ENCODE results near the gene YPEL3.
A peak's percentile ranks its signal among the peaks of the same experiment; 100 is the strongest.
"Not testable (repeated sequence)": the region's sequence is repeated elsewhere in the genome, so short reads cannot be mapped to it uniquely, and the experiment has no call there.

The YPEL3 gene

DNA sequence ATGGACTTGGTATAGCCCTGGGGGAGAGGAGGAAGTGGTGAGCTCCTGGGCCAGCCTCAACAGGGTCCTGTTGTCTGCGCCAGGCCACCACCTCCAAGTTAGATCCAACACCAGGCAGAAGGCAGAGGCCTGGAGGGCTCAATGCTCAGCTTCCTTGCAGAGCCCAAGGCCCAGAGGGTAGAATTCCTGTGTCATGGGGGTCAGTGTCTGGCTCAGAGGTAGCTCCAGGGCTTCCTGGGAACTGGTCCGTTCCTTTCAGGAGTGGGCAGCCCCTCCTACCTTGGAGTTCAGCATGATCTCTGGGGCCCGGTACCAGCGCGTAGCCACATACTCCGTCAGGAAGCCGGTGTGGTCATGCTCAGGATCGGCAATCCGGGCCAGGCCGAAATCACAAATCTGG is 21.8 kb upstream of the YPEL3 start:
- no peak for DNase-seq (ENCODE audit: low spot score)

- no peak for DNase-seq (ENCODE audit: low spot score)
Measured at GRCh38 chr16:30116291-30117207, 20.5 kb upstream of the YPEL3 start.

DNA sequence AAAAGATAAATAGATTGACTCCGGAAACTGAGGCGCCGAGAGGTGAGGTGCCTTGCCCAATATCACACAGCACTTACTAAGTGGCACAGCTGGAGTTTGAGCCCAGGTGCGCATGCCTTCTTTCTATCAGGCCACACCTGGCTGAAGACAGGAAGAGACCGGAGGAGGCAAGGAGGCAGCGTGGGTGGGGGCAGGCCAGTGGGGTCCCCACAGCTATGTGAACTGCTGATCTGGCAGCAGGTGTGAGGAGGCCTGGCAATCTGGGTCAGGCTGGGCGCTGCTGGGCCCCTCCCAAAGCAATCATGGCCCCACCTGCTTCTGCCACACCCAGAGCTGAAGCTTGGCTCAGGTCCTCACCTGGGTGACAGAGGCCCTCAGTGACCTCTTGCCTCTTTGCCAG is 19.2 kb upstream of the YPEL3 start:
- no peak for DNase-seq (ENCODE audit: low spot score)

DNA sequence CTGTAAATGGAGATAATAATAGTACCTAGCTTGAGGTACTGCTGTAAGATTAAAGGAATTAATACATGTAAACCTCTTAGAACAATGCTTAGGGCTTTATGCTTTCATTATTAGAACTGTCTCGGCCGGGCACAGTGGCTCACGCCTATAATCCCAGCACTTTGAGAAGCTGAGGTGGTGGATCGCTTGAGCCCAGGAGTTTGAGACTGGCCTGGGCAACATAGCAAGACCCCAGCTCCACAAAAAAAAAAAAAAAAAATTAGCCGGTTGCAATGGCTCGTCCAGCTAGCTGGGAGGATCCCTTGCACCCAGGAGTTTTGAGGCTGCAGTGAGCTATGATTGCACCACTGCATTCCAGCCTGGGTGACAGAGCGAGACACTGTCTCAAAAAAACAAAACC is 18.8 kb upstream of the YPEL3 start:
- DNase-seq (ENCODE audit: low spot score) = not testable (repeated sequence)

- no peak for DNase-seq (ENCODE audit: low spot score)
Measured at GRCh38 chr16:30114411-30114810, 18.4 kb upstream of the YPEL3 start.

- no peak for DNase-seq (ENCODE audit: low spot score)
Measured at GRCh38 chr16:30113711-30114333, 17.8 kb upstream of the YPEL3 start.

DNA sequence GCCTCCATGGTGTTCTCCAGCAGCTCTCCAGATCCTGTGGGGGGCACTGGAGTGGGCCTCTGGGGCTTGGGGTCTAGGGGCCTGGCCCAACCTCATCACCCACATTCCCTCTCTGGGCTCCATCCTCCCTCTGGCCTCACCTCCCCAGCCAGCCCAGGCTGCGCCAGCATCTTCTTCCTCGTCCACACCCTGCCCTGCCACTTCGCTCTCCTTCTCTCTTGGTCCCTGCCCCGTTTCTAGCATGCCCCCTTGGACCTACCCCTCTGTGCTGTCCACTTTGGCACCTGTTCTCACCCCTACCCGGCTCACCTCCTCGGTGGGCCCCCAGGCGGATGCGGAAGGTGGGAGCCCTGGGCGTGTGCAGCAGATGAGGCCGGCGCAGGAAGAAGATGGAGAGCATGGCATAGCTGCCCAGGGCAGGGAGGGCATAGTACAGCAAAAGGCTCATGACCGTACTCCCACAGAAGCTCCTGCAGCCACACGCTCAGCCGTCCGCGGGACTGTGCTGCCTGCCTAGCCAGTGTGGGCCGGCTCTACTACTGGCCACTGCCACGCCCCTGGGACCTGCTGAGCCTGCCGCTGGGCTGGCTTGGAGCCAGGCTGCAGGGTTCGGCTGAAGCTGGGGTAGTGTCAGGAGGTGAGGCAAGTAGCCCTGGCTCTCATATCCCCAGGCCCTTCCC is 17.2 kb upstream of the YPEL3 start, which contains the start of gene GDPD3:
GDPD3 (minus strand) TSS at position 507 of the 680 bp plus-strand sequence; CDS start at position 448, 59 bp downstream.
- DNase-seq (ENCODE audit: low spot score) = no peak

GRCh38 chr16:30112197-30113030 is 16.4 kb upstream of the YPEL3 start:
- peak; percentile 79 for DNase-seq (ENCODE audit: low spot score)

DNA sequence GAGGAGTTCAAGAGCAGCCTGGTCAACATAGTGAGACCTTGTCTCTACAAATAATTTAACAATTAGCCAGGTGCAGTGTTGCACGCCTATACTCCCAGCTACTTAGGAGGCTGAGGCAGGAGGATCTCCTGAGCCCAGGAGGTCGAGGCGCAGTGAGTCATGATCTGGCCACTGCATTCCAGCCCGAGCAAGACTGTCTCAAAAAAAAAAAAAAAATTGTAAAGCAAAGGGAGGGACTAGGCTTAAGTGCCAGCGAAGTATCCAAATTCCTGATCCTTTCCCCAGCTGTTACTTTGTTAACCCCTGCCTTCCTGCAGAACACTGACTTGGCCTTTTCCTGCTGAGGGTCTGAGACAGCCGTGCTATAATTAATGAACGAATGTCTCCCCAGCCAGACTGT is 14.6 kb upstream of the YPEL3 start:
- no peak for DNase-seq (ENCODE audit: low spot score)

GRCh38 chr16:30108059-30108850 is 12.2 kb upstream of the YPEL3 start:
- DNase-seq (ENCODE audit: low spot score) = no peak

DNA sequence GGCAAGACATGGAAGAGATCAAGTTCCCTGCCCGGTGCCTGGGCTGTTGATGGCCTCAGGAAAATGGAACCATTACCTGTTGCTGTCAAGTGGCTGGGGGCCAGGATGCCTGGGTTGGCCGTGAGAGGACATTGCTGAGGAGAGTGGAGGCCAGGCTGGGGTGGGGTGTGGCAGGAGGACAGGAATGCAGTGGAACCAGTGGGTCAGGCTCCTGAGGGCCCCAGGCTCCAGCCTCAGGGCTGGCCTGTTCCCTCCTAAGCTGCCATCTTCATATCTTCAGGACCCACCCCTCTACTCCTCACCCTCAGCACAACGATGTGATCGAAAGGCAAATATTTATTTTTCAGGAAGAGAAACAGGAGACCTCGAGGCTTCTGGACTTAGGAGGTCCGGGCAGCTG is 8.5 kb upstream of the YPEL3 start:
- DNase-seq (ENCODE audit: low spot score) = no peak

DNA sequence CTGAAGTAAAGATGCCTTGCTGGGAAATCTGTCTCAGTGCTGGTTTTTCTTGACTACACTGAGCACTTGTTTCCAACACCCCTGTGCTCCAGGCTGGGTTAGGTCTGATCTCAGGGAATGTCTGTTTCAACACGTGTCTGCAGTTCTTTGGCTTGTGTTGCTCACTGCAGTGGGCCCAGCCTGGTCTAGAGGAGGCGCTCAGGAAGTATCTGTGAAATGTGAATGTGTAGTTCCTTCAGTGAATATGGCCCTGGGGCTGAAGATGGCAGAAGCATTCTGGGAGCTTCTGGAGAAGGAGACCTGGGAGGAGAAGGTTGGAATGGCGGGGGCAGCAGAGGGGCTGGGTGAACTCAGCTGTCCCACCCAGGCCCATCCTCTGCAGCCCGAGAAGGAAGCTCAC is 8.1 kb upstream of the YPEL3 start:
- no peak for DNase-seq (ENCODE audit: low spot score)

GRCh38 chr16:30096862-30097563 is 1.0 kb upstream of the YPEL3 start:
- DNase-seq (ENCODE audit: low spot score) = no peak

GRCh38 chr16:30095166-30096078 is 591 bp downstream of the YPEL3 start:
- DNase-seq (ENCODE audit: low spot score) = no peak

- no peak for DNase-seq (ENCODE audit: low spot score)
Measured at GRCh38 chr16:30094541-30095165, 1.4 kb downstream of the YPEL3 start.

GRCh38 chr16:30092373-30093010 is 3.5 kb downstream of the YPEL3 start:
- DNase-seq (ENCODE audit: low spot score) = peak; percentile 96

GRCh38 chr16:30091474-30092372 is 4.3 kb downstream of the YPEL3 start, which contains the start of gene TBX6:
Gene TBX6 (minus strand): TSS chr16:30091924. CDS start chr16:30091193, 731 bp downstream.
- DNase-seq (ENCODE audit: low spot score) = peak; percentile 93
